ENCODE data around the gene TRDN. TPM values are rescaled to one million over a fixed set of nuclear protein-coding genes. Genes with fewer than 3 reads are reported as not detected.

Gene TRDN
- total RNA-seq, 3 donors from 2014 or later (not counting 1 experiment from before 2014, with no cell fraction given) = not detected

DNA sequence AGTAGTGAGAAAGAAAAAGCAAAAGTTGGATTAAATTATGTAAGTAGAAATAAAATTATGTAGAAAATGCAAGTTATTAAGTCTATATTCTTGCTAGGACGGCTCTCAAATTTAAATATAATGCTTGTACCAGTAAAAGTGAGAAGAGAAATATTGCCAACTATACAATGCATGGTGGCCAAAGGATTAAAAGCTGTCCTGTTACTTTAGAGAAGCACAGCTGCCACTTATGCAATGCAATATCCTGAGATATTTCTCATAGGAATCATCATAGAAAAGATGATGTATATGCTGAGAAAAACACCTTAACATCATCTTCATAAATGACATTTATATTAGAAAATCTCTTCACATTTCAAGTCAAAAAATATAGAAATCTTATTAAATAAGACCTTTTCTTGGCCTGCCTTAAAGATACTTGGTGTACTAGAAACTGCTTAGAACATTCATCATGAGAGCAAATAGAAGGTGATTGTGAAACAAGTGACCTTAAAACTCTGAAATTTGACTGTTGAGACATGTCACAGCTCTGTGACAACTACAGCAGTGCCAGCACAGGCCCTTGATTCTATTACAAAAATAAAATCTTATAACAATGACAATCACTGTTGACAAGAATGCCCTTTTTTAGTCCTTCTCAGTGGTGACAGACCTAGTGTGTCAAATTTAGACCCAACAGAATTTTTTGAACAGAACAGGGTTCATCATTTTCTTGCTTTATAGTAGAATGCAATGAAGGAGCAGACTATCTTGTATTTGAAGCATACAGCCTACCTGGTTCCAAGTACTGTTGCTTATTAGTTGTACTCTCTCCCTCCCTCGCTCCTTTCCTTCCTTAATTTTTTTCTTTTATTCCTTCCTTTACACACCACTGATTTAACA, 467.6 kb downstream of the TRDN start:
- Histone ChIP-seq H3K36me3 (ENCODE audit: control insufficient read depth, insufficient read depth, low read length) (no peaks in the 10 kb centered on the region), H3K4me3 (ENCODE audit: low read length) (no peak overlapping the region), H3K27ac (ENCODE audit: low read length) (no peak overlapping the region), H3K27me3 (ENCODE audit: control insufficient read depth, insufficient read depth, low read length) (no peaks in the 10 kb centered on the region), H3K9me3 (ENCODE audit: control insufficient read depth, insufficient read depth, low read length) (no peaks in the 10 kb centered on the region), H3K4me1 (ENCODE audit: control insufficient read depth, insufficient read depth, low read length) (no peaks in the 10 kb centered on the region)
- Mint-ChIP-seq H3K4me1 (no peaks in the 10 kb centered on the region), H3K27me3 (ENCODE audit: low read depth in 2 of 2) (no peaks in the 10 kb centered on the region), H3K36me3 (no peaks in the 10 kb centered on the region), H3K9me3 (peaks cover 11 to 17% of the 10 kb centered on the region in 2 donors), H3K27ac (no peak overlapping the region), H3K4me3 (no peak overlapping the region)
- ATAC-seq = no peak
- DNase-seq = no peak
- 81% methylated on average over 2 of the region's 2 CpGs for WGBS (ENCODE audit: insufficient coverage)
- TF ChIP-seq, protein P1, sequence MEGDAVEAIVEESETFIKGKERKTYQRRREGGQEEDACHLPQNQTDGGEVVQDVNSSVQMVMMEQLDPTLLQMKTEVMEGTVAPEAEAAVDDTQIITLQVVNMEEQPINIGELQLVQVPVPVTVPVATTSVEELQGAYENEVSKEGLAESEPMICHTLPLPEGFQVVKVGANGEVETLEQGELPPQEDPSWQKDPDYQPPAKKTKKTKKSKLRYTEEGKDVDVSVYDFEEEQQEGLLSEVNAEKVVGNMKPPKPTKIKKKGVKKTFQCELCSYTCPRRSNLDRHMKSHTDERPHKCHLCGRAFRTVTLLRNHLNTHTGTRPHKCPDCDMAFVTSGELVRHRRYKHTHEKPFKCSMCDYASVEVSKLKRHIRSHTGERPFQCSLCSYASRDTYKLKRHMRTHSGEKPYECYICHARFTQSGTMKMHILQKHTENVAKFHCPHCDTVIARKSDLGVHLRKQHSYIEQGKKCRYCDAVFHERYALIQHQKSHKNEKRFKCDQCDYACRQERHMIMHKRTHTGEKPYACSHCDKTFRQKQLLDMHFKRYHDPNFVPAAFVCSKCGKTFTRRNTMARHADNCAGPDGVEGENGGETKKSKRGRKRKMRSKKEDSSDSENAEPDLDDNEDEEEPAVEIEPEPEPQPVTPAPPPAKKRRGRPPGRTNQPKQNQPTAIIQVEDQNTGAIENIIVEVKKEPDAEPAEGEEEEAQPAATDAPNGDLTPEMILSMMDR (IDR thresholded peaks at IDR 0.05) = no peak
- intact Hi-C loops (cut with micrococcal nuclease) = no loop called here

DNA sequence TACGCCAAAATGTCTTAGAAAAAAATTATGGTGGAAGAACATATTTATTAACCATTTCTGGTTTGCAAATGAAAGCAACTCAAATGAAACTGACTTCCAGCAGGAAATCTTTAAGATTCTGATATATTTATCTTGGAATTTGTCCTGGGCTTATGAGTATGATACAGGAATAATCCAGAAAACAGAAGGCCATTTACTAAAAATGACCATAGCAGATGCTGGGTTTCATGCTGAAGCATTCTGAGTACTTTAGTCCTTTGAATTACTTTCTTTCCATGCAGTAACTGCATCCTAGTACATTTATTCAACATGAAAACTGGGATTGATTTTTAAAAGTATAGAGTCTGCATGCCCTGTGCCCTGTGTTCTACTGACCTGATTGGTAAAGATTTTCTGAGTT, 468.3 kb downstream of the TRDN start:
- Histone ChIP-seq H3K27ac (ENCODE audit: low read length) (no peak overlapping the region), H3K27me3 (ENCODE audit: control insufficient read depth, insufficient read depth, low read length) (no peaks in the 10 kb centered on the region), H3K9me3 (ENCODE audit: control insufficient read depth, insufficient read depth, low read length) (no peaks in the 10 kb centered on the region), H3K4me1 (ENCODE audit: control insufficient read depth, insufficient read depth, low read length) (no peaks in the 10 kb centered on the region), H3K36me3 (ENCODE audit: control insufficient read depth, insufficient read depth, low read length) (no peaks in the 10 kb centered on the region), H3K4me3 (ENCODE audit: low read length) (no peak overlapping the region)
- ATAC-seq (no peak), DNase-seq (no peak)
- peaks cover 7% of the 10 kb centered on the region for H3K36me3 Mint-ChIP-seq
- intact Hi-C loops (cut with micrococcal nuclease) = no loop called here
- no CpG with 5 or more reads among the region's 1 CpG for WGBS (ENCODE audit: insufficient coverage)
- no peaks in the 10 kb centered on the region for H3K4me1 Mint-ChIP-seq
- H3K9me3 Mint-ChIP-seq = peaks cover 13 to 19% of the 10 kb centered on the region in 2 donors
- TF ChIP-seq, protein P1 (IDR thresholded peaks at IDR 0.05) = no peak
- no peak overlapping the region for H3K27ac Mint-ChIP-seq
- H3K27me3 Mint-ChIP-seq (ENCODE audit: low read depth in 2 of 2) = no peaks in the 10 kb centered on the region
- H3K4me3 Mint-ChIP-seq = no peak overlapping the region

Other genes with a start within 250 kb of the TRDN start
- gene NKAIN2, start 166.9 kb upstream of the TRDN start, total RNA-seq = under 1 TPM in 1 of 3 donors, not detected in 2; 0.45 TPM

Measured in natural killer cell (primary cell).